GM18498 (cell line): Measurements from ENCODE around the gene THOC6.

Experiments
- ATAC-seq: cut with Tn5 transposase; IDR thresholded peaks from one replicate; pipeline ENCODE4 v1.9.1; 2021; ENCODE audit warnings: mild to moderate bottlenecking, moderate library complexity; ENCODE audit not compliant: unreplicated experiment

The THOC6 gene

GRCh38 chr16:2991566-2992261 is 32.1 kb upstream of the THOC6 start:
- ATAC-seq, result no peak

- ATAC-seq, result no peak
These were observed 31.3 kb upstream of the THOC6 start for GRCh38 chr16:2992383-2993081.

GRCh38 chr16:2996298-2996697 is 27.5 kb upstream of the THOC6 start:
- ATAC-seq, result no peak

- ATAC-seq, result no peak
These were observed 23.9 kb upstream of the THOC6 start for GRCh38 chr16:2999929-3000328.

- no peak for ATAC-seq
These were observed 23.3 kb upstream of the THOC6 start for GRCh38 chr16:3000540-3000939.

GRCh38 chr16:3001316-3001715 is 22.5 kb upstream of the THOC6 start:
- ATAC-seq, result no peak

GRCh38 chr16:3003582-3004270 is 20.1 kb upstream of the THOC6 start:
- ATAC-seq, result peak; percentile 98

GRCh38 chr16:3004319-3004718 is 19.5 kb upstream of the THOC6 start:
- ATAC-seq, result no peak

- no peak for ATAC-seq
These were observed 19.0 kb upstream of the THOC6 start for GRCh38 chr16:3004781-3005284.

- no peak for ATAC-seq
These were observed 16.5 kb upstream of the THOC6 start for GRCh38 chr16:3007059-3007956.

GRCh38 chr16:3007957-3008689 is 15.7 kb upstream of the THOC6 start:
- no peak for ATAC-seq

- no peak for ATAC-seq
These were observed 15.2 kb upstream of the THOC6 start for GRCh38 chr16:3008690-3009037.

- no peak for ATAC-seq
These were observed 14.1 kb upstream of the THOC6 start for GRCh38 chr16:3009568-3010390.

GRCh38 chr16:3010510-3010909 is 13.3 kb upstream of the THOC6 start:
- no peak for ATAC-seq

- no peak for ATAC-seq
These were observed 11.6 kb upstream of the THOC6 start for GRCh38 chr16:3012246-3012645.

- no peak for ATAC-seq
These were observed 10.9 kb upstream of the THOC6 start, which contains the start of gene CLDN9 for GRCh38 chr16:3012828-3013420. TSS of gene CLDN9 (plus strand) at chr16:3012923. CDS start at chr16:3013363, 440 bp downstream.

GRCh38 chr16:3013491-3013951 is 10.3 kb upstream of the THOC6 start:
- no peak for ATAC-seq

GRCh38 chr16:3013998-3014690 is 9.7 kb upstream of the THOC6 start:
- no peak for ATAC-seq
